ENCODE data around the gene IFTAP. TPM values are rescaled to one million over a fixed set of nuclear protein-coding genes. Genes with fewer than 3 reads are reported as not detected.

Gene IFTAP
- total RNA-seq, 2 donors from 2014 or later = 14.7 to 15.6 TPM

GRCh38 chr11:36695111-36695510 lies 100.8 kb downstream of the IFTAP start:
- no peak for DNase-seq (ENCODE audit: low spot score)
- intact Hi-C loops (cut with DNase I) = no loop called here

- DNase-seq (ENCODE audit: low spot score) = no peak
- intact Hi-C loops (cut with DNase I) = no loop called here
These were observed 101.3 kb downstream of the IFTAP start for GRCh38 chr11:36695571-36695970.

- intact Hi-C loops (cut with DNase I) = no loop called here
- DNase-seq (ENCODE audit: low spot score) = no peak
These were observed 102.2 kb downstream of the IFTAP start for GRCh38 chr11:36696550-36696949.

GRCh38 chr11:36699271-36699670 lies 105.0 kb downstream of the IFTAP start:
- DNase-seq (ENCODE audit: low spot score) = no peak
- intact Hi-C loops (cut with DNase I) = no loop called here

GRCh38 chr11:36700246-36700645 lies 105.9 kb downstream of the IFTAP start:
- intact Hi-C loops (cut with DNase I) = loop anchor here in 1 of 2 donors (5.0 kb wide), 1 partner anchor 47 kb away; no protein-coding TSS in a partner anchor
- no peak for DNase-seq (ENCODE audit: low spot score)

- DNase-seq (ENCODE audit: low spot score) = no peak
- intact Hi-C loops (cut with DNase I) = loop anchor here in 1 of 2 donors (5.0 kb wide), 1 partner anchor 45 kb away; no protein-coding TSS in a partner anchor
These were observed 108.2 kb downstream of the IFTAP start for GRCh38 chr11:36702330-36703054.

GRCh38 chr11:36703055-36703404 lies 108.7 kb downstream of the IFTAP start:
- DNase-seq (ENCODE audit: low spot score) = no peak
- intact Hi-C loops (cut with DNase I) = loop anchor here in 1 of 2 donors (5.0 kb wide), 1 partner anchor 44 kb away; no protein-coding TSS in a partner anchor

Other genes starting within 250 kb of the IFTAP start
- gene TRAF6, start 84.2 kb upstream of the IFTAP start, total RNA-seq = 10 to 100 TPM; 13.9 to 16.0 TPM
- gene RAG1, start 26.5 kb upstream of the IFTAP start, total RNA-seq = 1 to 10 TPM in 1 of 2 donors, under 1 TPM in 1; 0.28 to 1.1 TPM
- gene RAG2, start 3.7 kb downstream of the IFTAP start, total RNA-seq = not detected